ENCODE results near the gene CEP78.
A peak's percentile ranks its signal among the peaks of the same experiment; 100 is the strongest.
"Not testable (repeated sequence)": the region's sequence is repeated elsewhere in the genome, so short reads cannot be mapped to it uniquely, and the experiment has no call there.

CEP78 gene

GRCh38 chr9:78235762-78236550, at the start of gene CEP78:
Gene CEP78 (plus strand): TSS chr9:78236075. CDS start chr9:78236351, 276 bp downstream.
- DNase-seq: peak; percentile 86

- no peak for DNase-seq
Measured at GRCh38 chr9:78187763-78188484, 48.0 kb upstream of the CEP78 start.

- no peak for DNase-seq
Measured at GRCh38 chr9:78188594-78188993, 47.3 kb upstream of the CEP78 start.

- no peak for DNase-seq
Measured at GRCh38 chr9:78189001-78189400, 46.9 kb upstream of the CEP78 start.

- DNase-seq: no peak
Measured at GRCh38 chr9:78189461-78189860, 46.4 kb upstream of the CEP78 start.

- no peak for DNase-seq
Measured at GRCh38 chr9:78191931-78192330, 43.9 kb upstream of the CEP78 start.

- no peak for DNase-seq
Measured at GRCh38 chr9:78196258-78196657, 39.6 kb upstream of the CEP78 start.

GRCh38 chr9:78201158-78201777, 34.6 kb upstream of the CEP78 start:
- DNase-seq: peak; percentile 70

GRCh38 chr9:78207319-78207718, 28.6 kb upstream of the CEP78 start:
- no peak for DNase-seq

- DNase-seq: no peak
Measured at GRCh38 chr9:78207901-78208300, 28.0 kb upstream of the CEP78 start.

GRCh38 chr9:78209127-78209526, 26.7 kb upstream of the CEP78 start:
- no peak for DNase-seq

- no peak for DNase-seq
Measured at GRCh38 chr9:78210841-78211301, 25.0 kb upstream of the CEP78 start.

GRCh38 chr9:78212868-78213267, 23.0 kb upstream of the CEP78 start:
- DNase-seq: no peak

- no peak for DNase-seq
Measured at GRCh38 chr9:78213712-78214111, 22.2 kb upstream of the CEP78 start.

GRCh38 chr9:78214492-78214891, 21.4 kb upstream of the CEP78 start:
- no peak for DNase-seq

- no peak for DNase-seq
Measured at GRCh38 chr9:78215706-78216105, 20.2 kb upstream of the CEP78 start.

- no peak for DNase-seq
Measured at GRCh38 chr9:78218890-78219289, 17.0 kb upstream of the CEP78 start.

- DNase-seq: no peak
Measured at GRCh38 chr9:78221425-78221824, 14.4 kb upstream of the CEP78 start.

- not testable (repeated sequence) for DNase-seq
Measured at GRCh38 chr9:78221841-78222240, 14.0 kb upstream of the CEP78 start.

- no peak for DNase-seq
Measured at GRCh38 chr9:78230761-78231160, 5.1 kb upstream of the CEP78 start.

GRCh38 chr9:78232471-78232870, 3.4 kb upstream of the CEP78 start:
- DNase-seq: not testable (repeated sequence)

- no peak for DNase-seq
Measured at GRCh38 chr9:78234810-78235209, 1.1 kb upstream of the CEP78 start.

GRCh38 chr9:78235256-78235761, 566 bp upstream of the CEP78 start:
- no peak for DNase-seq

GRCh38 chr9:78236551-78236910, 656 bp downstream of the CEP78 start:
- no peak for DNase-seq

All from CD4-positive, alpha-beta T cell treated with Interleukin-15 for 1 hour (primary cell).